ENCODE data around the gene DHX35.

DHX35 gene

GRCh38 chr20:39072653-39073052 lies 110.5 kb downstream of the DHX35 start:
- Histone ChIP-seq H4K20me1 (ENCODE audit: insufficient read depth, low read length, poor library complexity, severe bottlenecking) (no peaks in the 10 kb centered on the region), H2AFZ (ENCODE audit: low read length) (no peak overlapping the region), H3K4me1 (ENCODE audit: insufficient read depth, low read length, poor library complexity, severe bottlenecking) (no peaks in the 10 kb centered on the region), H3K9me3 (ENCODE audit: insufficient read depth, low read depth, low read length) (no peaks in the 10 kb centered on the region), H3K4me3 (ENCODE audit: low read length, poor library complexity, severe bottlenecking) (no peak overlapping the region), H3K27me3 (ENCODE audit: insufficient read depth, low read length, poor library complexity, severe bottlenecking) (no peaks in the 10 kb centered on the region), H3K79me2 (ENCODE audit: insufficient read depth, low read length) (no peaks in the 10 kb centered on the region), H3K36me3 (ENCODE audit: insufficient read depth, low read length) (no peaks in the 10 kb centered on the region), H3K4me2 (ENCODE audit: low read depth, low read length, poor library complexity, severe bottlenecking) (no peak overlapping the region), H3K9me2 (replicated peaks; ENCODE audit: low read depth, low read length) (no peaks in the 10 kb centered on the region), H3K9ac (ENCODE audit: low read depth, low read length, poor library complexity, severe bottlenecking) (no peak overlapping the region), H3F3A (ENCODE audit: low read depth) (no peaks in the 10 kb centered on the region)
- no peak for TF ChIP-seq CTCF (conservative IDR thresholded peaks at IDR 0.05; ENCODE audit: low read length)
- no peak for TF ChIP-seq EZH2phosphoT487 (IDR thresholded peaks at IDR 0.05; ENCODE audit: borderline replicate concordance)

GRCh38 chr20:39075731-39076130 lies 113.6 kb downstream of the DHX35 start:
- Histone ChIP-seq H3K4me1 (ENCODE audit: insufficient read depth, low read length, poor library complexity, severe bottlenecking) (no peaks in the 10 kb centered on the region), H3F3A (ENCODE audit: low read depth) (no peaks in the 10 kb centered on the region), H3K9me3 (ENCODE audit: insufficient read depth, low read depth, low read length) (no peaks in the 10 kb centered on the region), H3K9me2 (replicated peaks; ENCODE audit: low read depth, low read length) (no peaks in the 10 kb centered on the region), H3K27me3 (ENCODE audit: insufficient read depth, low read length, poor library complexity, severe bottlenecking) (no peaks in the 10 kb centered on the region), H3K36me3 (ENCODE audit: insufficient read depth, low read length) (no peaks in the 10 kb centered on the region), H3K4me3 (ENCODE audit: low read length, poor library complexity, severe bottlenecking) (no peak overlapping the region), H4K20me1 (ENCODE audit: insufficient read depth, low read length, poor library complexity, severe bottlenecking) (no peaks in the 10 kb centered on the region), H3K4me2 (ENCODE audit: low read depth, low read length, poor library complexity, severe bottlenecking) (no peak overlapping the region), H3K79me2 (ENCODE audit: insufficient read depth, low read length) (no peaks in the 10 kb centered on the region), H2AFZ (ENCODE audit: low read length) (no peak overlapping the region), H3K9ac (ENCODE audit: low read depth, low read length, poor library complexity, severe bottlenecking) (no peak overlapping the region)
- no peak for TF ChIP-seq CTCF (conservative IDR thresholded peaks at IDR 0.05; ENCODE audit: low read length)
- no peak for TF ChIP-seq EZH2phosphoT487 (IDR thresholded peaks at IDR 0.05; ENCODE audit: borderline replicate concordance)

GRCh38 chr20:39076958-39077357 lies 114.8 kb downstream of the DHX35 start:
- no peaks in the 10 kb centered on the region for H3K4me1 ChIP-seq (ENCODE audit: insufficient read depth, low read length, poor library complexity, severe bottlenecking)
- no peak for TF ChIP-seq EZH2phosphoT487 (IDR thresholded peaks at IDR 0.05; ENCODE audit: borderline replicate concordance)
- TF ChIP-seq CTCF (conservative IDR thresholded peaks at IDR 0.05; ENCODE audit: low read length), result no peak
- H3K36me3 ChIP-seq (ENCODE audit: insufficient read depth, low read length), result no peaks in the 10 kb centered on the region
- no peak overlapping the region for H3K4me3 ChIP-seq (ENCODE audit: low read length, poor library complexity, severe bottlenecking)
- H3K27me3 ChIP-seq (ENCODE audit: insufficient read depth, low read length, poor library complexity, severe bottlenecking), result no peaks in the 10 kb centered on the region
- no peaks in the 10 kb centered on the region for H4K20me1 ChIP-seq (ENCODE audit: insufficient read depth, low read length, poor library complexity, severe bottlenecking)
- no peak overlapping the region for H3K4me2 ChIP-seq (ENCODE audit: low read depth, low read length, poor library complexity, severe bottlenecking)
- H3K9ac ChIP-seq (ENCODE audit: low read depth, low read length, poor library complexity, severe bottlenecking), result no peak overlapping the region
- no peak overlapping the region for H2AFZ ChIP-seq (ENCODE audit: low read length)
- H3K9me2 ChIP-seq (replicated peaks; ENCODE audit: low read depth, low read length), result no peaks in the 10 kb centered on the region
- no peaks in the 10 kb centered on the region for H3K79me2 ChIP-seq (ENCODE audit: insufficient read depth, low read length)
- no peaks in the 10 kb centered on the region for H3K9me3 ChIP-seq (ENCODE audit: insufficient read depth, low read depth, low read length)
- no peaks in the 10 kb centered on the region for H3F3A ChIP-seq (ENCODE audit: low read depth)

Measured in Loucy (cell line).